Measurements from ENCODE around the gene LYST.

GRCh38 chr1:235790123-235790522 lies 76.6 kb downstream of the LYST start:
- TF ChIP-seq CTCF (IDR thresholded peaks at IDR 0.05; ENCODE audit: low read length) (no peak), EZH2 (IDR thresholded peaks at IDR 0.05; ENCODE audit: borderline replicate concordance, low read length) (no peak)

All from OCI-LY1 (cell line).